Activated naive CD8-positive, alpha-beta T cell (primary cell): ENCODE data around the gene PPIH.
A peak's percentile ranks its signal among the peaks of the same experiment; 100 is the strongest.
"Not testable (repeated sequence)": the region's sequence is repeated elsewhere in the genome, so short reads cannot be mapped to it uniquely, and the experiment has no call there.

Source experiments
- H3K27ac Mint-ChIP-seq: one replicate; pipeline ENCODE4 v1.8.0; 2021; ENCODE audit warnings: mixed read lengths
- H3K27me3 Mint-ChIP-seq: one replicate; pipeline ENCODE4 v1.8.0; 2021; ENCODE audit warnings: mixed read lengths
- H3K36me3 Mint-ChIP-seq: one replicate; pipeline ENCODE4 v1.8.0; 2021; ENCODE audit warnings: mixed read lengths
- H3K4me1 Mint-ChIP-seq: one replicate; pipeline ENCODE4 v1.8.0; 2021; ENCODE audit warnings: low read depth, mixed read lengths
- H3K4me3 Mint-ChIP-seq: one replicate; pipeline ENCODE4 v1.8.0; 2021; ENCODE audit warnings: mild to moderate bottlenecking, mixed read lengths
- H3K9me3 Mint-ChIP-seq: one replicate; pipeline ENCODE4 v1.8.0; 2021; ENCODE audit warnings: low read depth, mixed read lengths

PPIH gene

DNA sequence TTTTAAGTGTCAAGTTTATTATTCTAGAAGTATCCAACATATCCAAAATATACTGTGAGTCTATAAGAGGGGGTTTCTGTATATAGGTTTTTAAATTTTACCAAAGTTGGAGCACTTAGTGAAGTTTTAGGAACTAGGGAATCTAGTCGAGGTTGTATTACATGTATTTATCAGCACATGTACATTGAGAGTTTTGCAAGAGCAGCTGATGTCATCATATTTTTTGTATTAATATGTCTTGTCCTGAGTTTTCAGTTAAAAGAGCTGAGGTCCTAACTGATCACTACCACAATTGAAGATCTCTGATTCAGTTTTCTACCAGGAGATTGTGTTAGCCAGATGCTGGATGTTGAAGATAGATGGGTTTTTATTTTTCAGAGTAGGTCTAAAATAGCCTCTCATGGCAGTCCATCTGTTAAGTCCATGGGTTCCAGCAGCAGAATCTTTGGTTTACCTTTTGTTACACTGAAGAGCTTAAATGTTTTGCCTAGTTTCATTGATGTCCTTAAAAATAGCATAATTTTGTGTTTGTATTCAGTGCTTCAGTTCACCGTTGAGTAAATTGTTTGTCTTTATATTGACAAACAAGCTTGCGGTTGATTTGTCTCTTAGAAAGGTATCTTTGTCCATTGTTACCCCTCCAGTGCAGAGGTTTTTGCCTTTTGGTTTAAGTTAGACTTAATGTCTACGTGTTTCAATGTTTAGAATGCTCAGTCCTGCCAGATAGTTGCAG, 40.0 kb downstream of the PPIH start:
- peak overlapping the region; percentile 28 for H3K27ac Mint-ChIP-seq
- H3K4me3 Mint-ChIP-seq, result no peak overlapping the region
- no peaks in the 10 kb centered on the region for H3K27me3 Mint-ChIP-seq
- peaks cover 38% of the 10 kb centered on the region for H3K4me1 Mint-ChIP-seq
- peaks cover 16% of the 10 kb centered on the region for H3K36me3 Mint-ChIP-seq
- H3K9me3 Mint-ChIP-seq, result no peaks in the 10 kb centered on the region

DNA sequence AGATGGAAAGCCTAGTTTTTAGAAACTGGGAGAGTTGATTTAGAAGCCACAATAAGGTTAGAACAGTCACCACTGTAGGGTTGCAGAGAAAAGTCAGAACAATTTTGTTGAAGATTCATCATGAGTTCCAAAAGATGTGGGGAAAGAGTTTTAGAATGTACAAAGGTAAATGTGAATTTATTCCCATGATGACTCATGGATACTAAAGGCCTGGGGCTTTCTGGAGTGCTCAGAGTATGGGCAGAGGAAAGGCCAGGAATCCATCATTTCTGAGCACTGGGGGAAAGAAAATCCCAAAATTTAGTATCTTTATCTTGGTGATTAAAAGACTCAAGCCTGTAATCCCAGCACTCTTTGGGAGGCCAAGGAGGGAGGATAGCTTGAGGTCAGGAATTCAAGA, 41.8 kb downstream of the PPIH start:
- H3K36me3 Mint-ChIP-seq, result peaks cover 21% of the 10 kb centered on the region
- H3K4me3 Mint-ChIP-seq, result no peak overlapping the region
- peak overlapping the region; percentile 75 for H3K27ac Mint-ChIP-seq
- no peaks in the 10 kb centered on the region for H3K9me3 Mint-ChIP-seq
- no peaks in the 10 kb centered on the region for H3K27me3 Mint-ChIP-seq
- peaks cover 24% of the 10 kb centered on the region for H3K4me1 Mint-ChIP-seq

DNA sequence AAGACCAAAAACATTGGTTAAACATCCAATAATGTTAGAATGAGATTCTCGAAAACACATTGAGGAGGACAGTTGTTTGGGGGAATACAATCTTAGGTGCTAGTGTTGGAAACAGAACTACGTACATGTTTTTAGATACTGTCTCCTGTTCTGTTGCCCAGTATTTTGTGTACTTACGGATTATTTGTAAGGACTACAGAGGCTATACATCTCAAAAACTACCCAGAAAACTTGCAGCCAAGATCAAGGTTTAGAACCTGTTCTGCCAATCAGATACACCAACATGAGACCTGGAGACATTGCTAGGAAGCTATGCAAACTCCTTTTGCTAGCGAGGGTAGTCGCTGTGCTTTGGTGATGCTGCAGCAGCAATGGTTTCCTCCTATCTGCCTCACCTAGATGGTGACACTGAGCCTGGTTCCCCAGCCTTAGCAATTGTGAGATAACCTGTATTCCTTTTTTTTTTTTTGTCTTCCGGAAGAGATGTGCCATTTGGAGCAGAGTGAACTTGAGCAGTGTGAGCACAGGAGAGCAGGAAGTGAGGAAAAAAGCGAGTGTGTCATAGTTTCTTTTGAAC, 45.8 kb downstream of the PPIH start:
- peaks cover 33% of the 10 kb centered on the region for H3K36me3 Mint-ChIP-seq
- H3K4me3 Mint-ChIP-seq, result no peak overlapping the region
- H3K27me3 Mint-ChIP-seq, result no peaks in the 10 kb centered on the region

DNA sequence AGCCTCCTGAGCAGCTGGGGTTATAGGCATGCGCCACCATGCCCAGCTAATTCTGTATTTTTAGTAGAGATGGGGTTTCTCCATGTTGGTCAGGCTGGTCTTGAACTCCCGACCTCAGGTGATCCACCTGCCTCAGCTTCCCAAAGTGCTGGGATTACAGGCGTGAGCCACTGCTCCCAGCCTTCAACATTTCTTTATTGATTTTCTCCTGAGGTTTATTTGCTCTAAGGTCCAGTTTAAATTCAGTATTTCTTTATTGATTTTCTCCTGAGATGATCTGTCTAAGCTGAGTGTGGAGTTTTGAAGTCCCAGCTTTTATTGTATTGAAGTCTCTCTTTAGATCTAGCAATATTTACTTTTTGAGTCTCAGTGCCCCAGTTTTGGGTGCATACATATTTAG, 54.6 kb downstream of the PPIH start:
- not testable (repeated sequence) for H3K9me3 Mint-ChIP-seq, H3K27me3 Mint-ChIP-seq, H3K27ac Mint-ChIP-seq, H3K4me3 Mint-ChIP-seq
- H3K36me3 Mint-ChIP-seq, result peaks cover 57% of the 10 kb centered on the region
- peaks cover 10% of the 10 kb centered on the region for H3K4me1 Mint-ChIP-seq

More for the DNA sequence above, 45.8 kb downstream of the PPIH start:
- Mint-ChIP-seq H3K4me1 (peaks cover 5% of the 10 kb centered on the region), H3K9me3 (no peaks in the 10 kb centered on the region), H3K27ac (peak overlapping the region; percentile 11)

DNA sequence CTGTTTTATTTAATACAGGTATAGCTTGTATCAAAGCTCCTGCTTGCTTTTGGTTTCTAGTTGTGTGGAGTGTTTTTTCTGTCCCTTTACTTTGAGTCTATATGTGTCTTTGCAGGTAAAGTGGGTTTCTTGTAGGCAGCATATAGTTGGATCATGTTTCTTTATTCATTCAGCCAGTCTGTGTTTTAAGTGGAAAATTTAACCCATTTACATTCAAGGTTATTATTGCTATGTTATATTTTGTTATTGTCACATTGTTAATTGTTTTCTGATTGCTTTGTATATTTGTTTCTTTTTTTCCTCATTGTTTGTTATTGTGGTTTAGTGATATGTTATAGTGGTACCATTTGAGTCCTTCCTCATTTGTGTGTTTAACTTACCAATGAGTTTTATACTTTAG, 55.1 kb downstream of the PPIH start:
- Mint-ChIP-seq H3K27ac (no peak overlapping the region), H3K36me3 (peaks cover 56% of the 10 kb centered on the region), H3K9me3 (peaks cover 9% of the 10 kb centered on the region), H3K4me3 (no peak overlapping the region), H3K27me3 (no peaks in the 10 kb centered on the region), H3K4me1 (peaks cover 10% of the 10 kb centered on the region)

DNA sequence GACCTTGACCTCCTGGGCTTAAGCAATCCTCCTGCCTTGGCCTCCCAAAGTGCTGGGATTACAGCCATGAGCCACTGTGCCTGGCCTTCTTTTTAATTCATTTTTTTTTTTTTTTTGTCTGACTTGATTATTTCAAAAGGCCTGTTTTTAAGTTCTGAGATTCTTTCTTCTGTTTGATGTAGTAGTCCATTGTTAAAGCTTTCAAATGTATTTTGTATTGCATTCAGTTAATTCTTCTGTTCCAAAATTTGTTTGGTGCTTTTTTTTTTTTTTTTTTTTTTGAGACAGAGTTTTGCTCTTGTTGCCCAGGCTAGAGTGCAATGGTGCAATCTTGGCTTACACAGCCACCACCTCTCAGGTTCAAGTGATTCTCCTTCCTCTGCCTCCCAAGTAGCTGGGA, 56.2 kb downstream of the PPIH start:
- not testable (repeated sequence) for H3K27me3 Mint-ChIP-seq, H3K4me3 Mint-ChIP-seq, H3K27ac Mint-ChIP-seq, H3K9me3 Mint-ChIP-seq
- H3K36me3 Mint-ChIP-seq, result peaks cover 55% of the 10 kb centered on the region
- peaks cover 10% of the 10 kb centered on the region for H3K4me1 Mint-ChIP-seq

DNA sequence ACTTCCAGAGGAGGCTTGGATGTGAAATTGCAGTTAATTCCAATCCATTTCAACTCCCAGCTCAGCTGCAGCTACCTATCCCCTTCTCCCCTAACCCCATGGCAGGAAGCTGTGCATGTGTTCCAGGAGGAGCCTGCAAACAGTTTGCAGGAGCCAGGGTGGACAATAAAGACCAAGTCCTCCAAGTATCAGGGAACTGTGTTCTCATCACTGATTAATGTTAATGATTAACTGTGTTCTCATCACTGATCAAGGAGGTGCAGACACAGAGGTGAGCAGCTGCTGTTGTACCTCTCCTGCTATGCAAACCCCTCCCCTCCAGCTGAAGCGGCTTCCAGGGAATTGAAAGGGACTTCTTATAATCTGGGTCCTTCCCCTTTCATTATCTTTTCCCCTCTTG, 62.6 kb downstream of the PPIH start:
- H3K4me3 Mint-ChIP-seq, result no peak overlapping the region
- H3K27ac Mint-ChIP-seq, result no peak overlapping the region
- no peaks in the 10 kb centered on the region for H3K27me3 Mint-ChIP-seq
- no peaks in the 10 kb centered on the region for H3K9me3 Mint-ChIP-seq
- peaks cover 18% of the 10 kb centered on the region for H3K36me3 Mint-ChIP-seq
- H3K4me1 Mint-ChIP-seq, result no peaks in the 10 kb centered on the region

DNA sequence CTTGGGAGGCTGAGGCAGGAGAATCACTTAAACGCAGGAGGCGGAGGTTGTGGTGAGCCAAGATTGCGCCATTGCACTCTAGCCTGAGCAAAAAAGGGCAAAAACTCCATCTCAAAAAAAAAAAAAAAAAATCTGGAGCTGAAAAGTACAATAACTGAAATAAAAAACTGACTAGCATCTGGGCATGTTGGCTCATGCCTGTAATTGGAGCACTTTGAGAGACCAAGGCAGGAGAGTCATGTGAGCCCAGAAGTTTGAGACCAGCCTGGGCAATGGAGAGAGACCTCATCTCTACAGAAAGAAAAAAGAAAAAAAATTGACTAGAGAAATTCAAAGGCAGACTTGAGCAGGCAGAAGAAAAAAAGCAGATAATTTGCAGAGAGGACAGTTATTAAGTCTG, 63.7 kb downstream of the PPIH start:
- no peaks in the 10 kb centered on the region for H3K27me3 Mint-ChIP-seq
- no peaks in the 10 kb centered on the region for H3K4me1 Mint-ChIP-seq
- H3K36me3 Mint-ChIP-seq, result peaks cover 12% of the 10 kb centered on the region
- H3K9me3 Mint-ChIP-seq, result no peaks in the 10 kb centered on the region
- no peak overlapping the region for H3K27ac Mint-ChIP-seq
- no peak overlapping the region for H3K4me3 Mint-ChIP-seq

DNA sequence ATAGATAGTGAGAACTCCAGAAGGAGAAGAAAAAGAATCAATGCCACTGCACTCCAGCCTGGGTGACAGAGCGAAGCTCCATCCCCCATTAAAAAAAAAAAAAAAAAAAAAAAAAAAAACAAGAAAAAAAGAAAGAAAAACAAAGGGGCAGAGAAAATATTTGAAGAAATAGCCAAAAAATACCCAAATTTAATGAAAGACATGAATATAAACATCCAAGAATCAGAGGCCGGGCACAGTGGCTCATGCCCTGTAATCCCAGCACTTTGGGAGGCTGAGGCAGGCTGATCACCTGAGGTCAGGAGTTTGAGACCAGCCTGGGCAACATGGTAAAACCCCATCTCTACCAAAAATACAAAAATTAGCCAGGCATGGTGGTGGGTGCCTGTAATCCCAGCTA, 64.2 kb downstream of the PPIH start:
- H3K4me1 Mint-ChIP-seq, H3K27ac Mint-ChIP-seq, H3K9me3 Mint-ChIP-seq, H3K27me3 Mint-ChIP-seq, H3K4me3 Mint-ChIP-seq, H3K36me3 Mint-ChIP-seq: not testable (repeated sequence)

DNA sequence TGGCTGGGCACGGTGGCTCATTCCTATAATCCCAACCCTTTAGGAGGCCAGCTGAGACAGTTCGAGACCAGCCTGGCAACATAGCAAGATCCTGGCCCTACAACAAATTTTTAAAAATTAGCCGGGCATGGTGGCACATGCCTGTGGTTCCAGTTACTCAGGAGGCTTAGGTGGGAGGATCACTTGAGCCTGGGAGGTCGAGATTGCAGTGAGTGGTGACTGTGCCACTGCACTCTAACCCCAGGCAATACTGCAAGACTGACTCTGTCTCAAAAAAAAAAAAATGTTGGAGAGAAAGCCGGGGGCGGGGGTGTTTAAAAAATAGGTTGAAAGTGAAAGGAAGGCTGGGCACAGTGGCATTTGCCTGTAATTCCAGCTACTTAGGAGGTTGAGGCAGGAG, 65.3 kb downstream of the PPIH start:
- Mint-ChIP-seq H3K4me1 (no peaks in the 10 kb centered on the region), H3K9me3 (no peaks in the 10 kb centered on the region), H3K36me3 (peaks cover under 1% of the 10 kb centered on the region), H3K27me3 (no peaks in the 10 kb centered on the region), H3K4me3 (no peak overlapping the region), H3K27ac (no peak overlapping the region)

DNA sequence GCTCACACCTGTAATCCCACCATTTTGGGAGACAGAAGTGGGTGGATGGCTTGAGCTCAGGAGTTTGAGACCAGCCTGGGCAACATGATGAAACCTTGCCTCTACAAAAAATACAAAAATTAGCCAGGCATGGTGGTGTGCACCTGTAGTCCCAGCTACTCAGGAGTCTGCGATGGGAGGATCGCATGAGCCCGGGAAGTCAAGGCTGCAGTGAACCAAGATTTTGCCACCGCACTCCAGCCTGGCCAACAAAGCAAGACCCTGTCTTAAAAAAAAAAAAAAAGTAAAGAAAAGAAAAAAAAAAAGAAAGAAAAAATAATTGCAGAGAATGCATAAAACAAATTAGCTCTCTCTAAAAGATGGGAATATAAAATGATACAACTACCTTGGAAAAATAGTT, 67.6 kb downstream of the PPIH start:
- H3K27me3 Mint-ChIP-seq, H3K4me3 Mint-ChIP-seq, H3K36me3 Mint-ChIP-seq, H3K4me1 Mint-ChIP-seq, H3K9me3 Mint-ChIP-seq, H3K27ac Mint-ChIP-seq: not testable (repeated sequence)
